CD4-positive, alpha-beta T cell treated with Interleukin-12 subunit alpha and Interleukin-12 subunit beta, for 1 hour (primary cell): ENCODE data around the gene NFYC.

Source experiments
- DNase-seq: peaks from one replicate; pipeline ENCODE4 v3.0.0-alpha.2; 2020

NFYC gene

DNA sequence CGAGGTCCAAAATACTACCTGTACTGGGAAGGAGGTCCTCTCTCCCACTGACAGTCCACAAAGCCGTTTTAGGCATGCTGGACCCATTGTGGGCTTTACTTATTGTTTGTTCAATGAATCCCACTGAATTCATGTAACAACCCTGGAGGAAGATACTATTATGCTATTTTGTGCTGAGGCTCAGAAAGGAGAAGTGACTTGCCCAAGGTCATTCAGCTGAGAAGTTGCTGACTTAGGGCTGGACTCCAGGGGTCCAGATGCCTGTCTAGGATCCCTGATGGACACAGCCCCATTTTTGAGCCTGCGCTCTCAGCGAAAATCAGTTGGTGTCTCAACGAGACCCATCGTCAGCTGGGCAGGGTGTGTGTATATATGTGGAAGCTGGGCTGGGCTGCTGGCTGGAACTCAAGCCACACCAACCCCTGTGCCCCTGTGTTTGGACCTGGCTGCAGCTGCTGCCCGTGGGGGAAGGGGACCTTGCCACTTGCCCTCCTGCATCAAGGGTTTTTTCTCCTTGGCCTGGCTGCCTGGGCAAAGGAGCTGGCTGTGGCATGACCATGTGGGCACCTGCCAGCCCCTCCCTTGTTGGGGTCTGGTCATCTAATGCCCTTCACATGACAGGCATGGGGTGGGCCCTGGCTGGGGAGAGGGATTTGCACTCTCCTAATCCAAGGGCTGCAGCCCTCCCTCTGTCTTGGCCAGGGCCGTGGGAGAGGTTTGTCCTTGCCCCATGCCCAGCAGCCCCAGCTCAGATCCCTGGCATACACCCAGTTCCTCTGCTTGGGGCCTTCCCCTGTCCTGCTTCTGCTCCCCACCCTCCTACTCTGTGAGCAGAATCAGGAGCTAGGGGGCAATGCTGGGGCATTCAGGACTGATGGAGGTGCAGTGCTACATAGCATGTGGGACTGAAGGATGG lies 107.1 kb downstream of the NFYC start:
- DNase-seq = no peak

DNA sequence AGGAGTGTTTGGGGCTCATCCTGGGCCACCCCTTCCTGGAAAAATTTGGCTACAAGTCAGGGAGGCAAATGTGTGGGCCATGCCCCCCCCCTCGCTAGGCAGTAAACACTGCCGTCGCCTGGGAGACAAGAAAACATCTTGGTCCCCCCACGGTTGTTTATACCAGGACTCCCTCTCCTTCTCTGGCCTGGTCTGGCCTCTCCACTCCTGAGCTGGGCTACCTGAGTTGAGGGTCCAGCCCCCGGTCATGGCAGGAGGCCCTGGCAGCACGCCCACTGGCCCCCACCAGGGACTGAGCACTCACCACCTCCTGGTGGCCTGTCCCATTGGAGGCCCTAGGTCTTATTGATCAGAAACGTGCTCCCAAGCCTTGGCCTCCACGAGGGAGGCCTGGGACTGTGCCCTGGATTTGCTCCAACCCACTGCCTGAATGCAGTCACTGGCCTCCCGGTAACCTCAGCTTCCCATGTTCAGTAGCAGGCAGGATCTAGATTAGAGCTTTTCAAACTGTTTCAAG lies 107.9 kb downstream of the NFYC start:
- no peak for DNase-seq

- DNase-seq = no peak
Observed at GRCh38 chr1:40801742-40802077, 110.2 kb downstream of the NFYC start.

GRCh38 chr1:40802078-40802741 lies 110.7 kb downstream of the NFYC start:
- peak; percentile 90 for DNase-seq

GRCh38 chr1:40802742-40803113 lies 111.2 kb downstream of the NFYC start:
- no peak for DNase-seq

DNA sequence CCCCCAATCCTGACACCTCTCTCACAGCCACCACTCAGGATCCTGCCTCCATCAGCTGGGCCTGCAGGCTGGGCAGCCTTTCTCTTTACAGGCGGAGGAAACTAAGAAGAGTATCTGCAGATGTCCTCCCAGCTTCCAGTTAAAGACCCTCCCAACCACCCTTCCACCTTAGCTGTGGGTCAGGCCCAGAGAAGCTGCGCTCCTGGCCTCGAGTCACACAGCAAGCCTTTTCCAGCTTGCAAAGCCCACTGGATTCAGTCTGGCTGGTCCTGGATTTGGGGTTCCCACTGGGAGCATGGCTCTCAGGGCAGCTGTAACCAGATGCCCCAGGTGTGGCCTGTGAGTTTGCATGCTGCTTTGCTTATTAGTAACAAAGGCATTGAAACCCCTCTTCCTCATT lies 111.9 kb downstream of the NFYC start:
- DNase-seq = no peak

DNA sequence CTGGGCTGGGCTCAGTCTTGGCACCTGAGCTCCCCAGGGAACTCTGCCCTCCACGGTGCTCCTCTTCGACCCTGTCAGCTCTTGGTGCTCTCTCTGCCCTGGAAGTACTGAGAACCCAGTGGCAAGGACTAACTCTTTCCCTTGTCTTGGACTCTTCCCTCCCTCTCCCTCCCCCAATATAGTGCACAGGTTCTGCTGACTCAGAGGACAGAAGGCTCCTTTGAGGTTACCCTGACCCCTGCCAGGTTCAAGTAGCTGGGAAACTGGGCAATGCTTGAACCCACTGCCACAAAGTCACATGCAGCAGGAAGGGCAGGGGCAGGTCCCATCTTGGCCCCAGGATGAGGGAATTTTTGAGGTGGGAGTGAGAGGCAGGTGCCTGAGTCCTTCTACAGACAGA lies 112.4 kb downstream of the NFYC start:
- DNase-seq = no peak

GRCh38 chr1:40806240-40806639 lies 114.7 kb downstream of the NFYC start:
- no peak for DNase-seq

GRCh38 chr1:40806731-40807695 lies 115.5 kb downstream of the NFYC start:
- no peak for DNase-seq

DNA sequence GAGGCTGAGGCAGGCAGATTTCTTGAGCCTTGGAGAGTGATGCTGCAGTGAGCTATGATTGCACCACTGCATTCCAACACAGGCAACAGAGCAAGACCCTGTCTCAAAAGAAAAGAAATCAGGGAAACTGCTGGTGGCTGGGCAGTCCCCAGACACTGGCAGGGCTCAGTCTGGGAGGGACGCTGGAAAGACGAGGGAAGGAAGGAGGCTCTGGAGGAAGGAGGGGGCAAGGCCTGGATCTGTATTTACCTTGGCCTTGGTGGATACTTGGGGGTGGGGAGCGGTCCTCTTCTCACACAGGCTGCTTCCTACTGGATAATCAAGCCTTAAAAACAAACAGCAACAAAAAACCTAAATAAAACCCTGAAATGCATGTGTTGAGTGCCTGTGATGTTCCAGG lies 116.5 kb downstream of the NFYC start:
- no peak for DNase-seq

GRCh38 chr1:40808444-40808843 lies 116.9 kb downstream of the NFYC start:
- DNase-seq = no peak

DNA sequence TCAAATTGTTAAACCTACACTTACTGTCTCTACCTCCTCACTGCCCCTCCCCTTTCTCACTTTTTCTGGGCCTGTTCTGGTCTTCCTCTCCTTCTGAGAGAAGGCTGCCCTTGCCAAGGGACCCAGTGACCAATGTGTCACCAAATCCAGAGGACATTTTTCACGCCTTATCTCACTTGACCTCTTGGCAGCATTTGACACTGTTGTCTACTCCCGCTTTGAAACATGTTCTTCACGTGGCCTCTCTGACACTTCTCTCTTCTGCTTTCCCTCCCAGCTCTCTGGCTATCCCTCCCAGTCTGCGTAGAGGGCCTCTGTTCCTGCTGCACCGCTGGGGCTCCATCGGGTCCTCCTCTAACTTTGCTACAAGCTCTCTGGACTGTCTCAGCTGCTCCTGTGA lies 117.4 kb downstream of the NFYC start:
- DNase-seq = no peak

GRCh38 chr1:40810927-40811326 lies 119.4 kb downstream of the NFYC start:
- no peak for DNase-seq

GRCh38 chr1:40815420-40815819 lies 123.9 kb downstream of the NFYC start:
- DNase-seq = no peak

GRCh38 chr1:40817791-40818263 lies 126.3 kb downstream of the NFYC start:
- no peak for DNase-seq

GRCh38 chr1:40818264-40818961 lies 126.9 kb downstream of the NFYC start:
- DNase-seq = peak; percentile 92

- no peak for DNase-seq
Observed at GRCh38 chr1:40819101-40819500, 127.6 kb downstream of the NFYC start.

DNA sequence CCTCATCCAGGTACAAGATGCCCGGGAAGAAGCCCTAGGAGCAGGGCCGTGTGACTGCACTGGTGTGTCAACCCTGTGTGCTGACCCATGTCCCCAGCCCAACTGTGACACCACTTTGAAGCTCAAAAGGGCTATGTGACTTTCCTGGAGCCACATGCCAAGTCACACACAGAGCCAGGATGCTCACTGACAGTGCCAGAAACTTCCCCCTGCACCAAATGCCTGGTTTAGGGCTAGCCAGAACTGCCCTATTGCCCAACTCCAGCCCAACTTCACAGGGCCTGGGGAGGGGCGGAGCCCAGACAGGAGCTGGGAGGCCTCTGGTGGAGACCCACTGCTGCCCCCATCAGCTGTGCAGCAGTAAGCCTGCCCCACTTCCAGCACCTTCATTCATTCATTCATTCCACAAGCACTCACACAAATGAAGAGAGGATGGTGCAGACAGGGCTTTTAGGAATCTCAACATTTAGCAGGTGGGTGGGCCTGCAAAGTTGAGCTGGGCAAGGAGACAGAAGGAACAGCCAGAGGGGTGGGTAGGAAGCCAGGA lies 128.8 kb downstream of the NFYC start:
- no peak for DNase-seq
